Embryonic facial prominence (tissue), 1 donor: Measurements from ENCODE around the gene SEH1L.
"Not testable (repeated sequence)": the region's sequence is repeated elsewhere in the genome, so short reads cannot be mapped to it uniquely, and the experiment has no call there.

Experiments used
- DNase-seq: peaks from one replicate; pipeline ENCODE4 v3.0.0-alpha.2; 2016; ENCODE audit errors: extremely low spot score

Gene SEH1L

DNA sequence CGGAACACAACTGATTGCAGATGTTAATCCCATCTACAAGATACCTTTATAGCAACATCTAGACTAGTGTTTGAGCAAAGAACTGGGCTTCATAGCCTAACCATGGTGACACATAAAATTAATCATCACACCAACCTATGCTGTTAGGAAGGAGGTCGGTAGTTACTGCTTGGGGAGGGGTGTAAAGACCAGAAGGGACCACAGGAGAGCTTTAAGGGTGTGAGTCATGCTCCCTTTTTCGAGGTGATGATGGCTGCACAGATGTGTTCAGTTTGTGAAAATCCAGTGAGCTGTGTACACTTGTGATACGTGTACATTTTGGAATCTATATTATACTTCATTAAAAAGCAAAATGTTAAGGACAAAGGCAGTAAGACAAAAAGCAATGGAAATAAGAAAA, 4.6 kb upstream of the SEH1L start:
- DNase-seq = no peak

- DNase-seq = no peak
These were observed 3.1 kb upstream of the SEH1L start for GRCh38 chr18:12944709-12945108.

GRCh38 chr18:12946549-12947284, 1.1 kb upstream of the SEH1L start:
- peak; percentile 42 for DNase-seq

DNA sequence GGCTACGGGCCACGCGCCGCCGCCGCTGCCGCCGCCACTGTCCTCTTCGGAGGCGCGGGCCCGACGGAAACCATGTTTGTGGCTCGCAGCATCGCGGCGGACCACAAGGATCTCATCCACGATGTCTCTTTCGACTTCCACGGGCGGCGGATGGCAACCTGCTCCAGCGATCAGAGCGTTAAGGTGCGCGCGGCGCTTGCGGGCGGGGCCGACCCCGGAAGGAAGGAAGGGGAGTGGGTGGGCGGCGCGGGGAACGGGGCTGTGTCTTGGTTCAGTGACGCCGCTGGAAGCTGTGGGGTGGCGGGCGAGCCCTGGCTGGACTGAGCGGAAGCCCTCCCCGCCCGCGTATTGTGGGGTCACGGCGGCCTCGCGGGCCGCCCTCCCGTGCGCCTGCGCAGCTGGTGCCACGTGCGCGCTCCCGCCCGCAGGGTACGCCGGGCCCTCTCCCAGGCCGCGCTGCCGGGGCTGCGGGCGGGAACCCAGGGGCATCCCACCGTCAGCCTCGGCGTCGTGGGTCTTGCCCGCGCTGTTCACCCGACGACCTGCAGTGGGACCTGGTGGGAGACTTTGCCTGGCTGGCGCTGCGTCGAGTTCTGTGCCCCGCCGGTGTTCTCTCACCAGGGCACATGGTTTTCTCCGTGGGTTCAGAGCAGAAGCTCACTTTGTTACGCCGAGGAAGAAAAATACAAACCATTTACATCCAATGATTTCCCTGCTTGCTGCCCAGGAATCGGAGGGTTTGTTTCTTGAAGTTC, 416 bp downstream of the SEH1L start:
- DNase-seq = peak; percentile 65

GRCh38 chr18:12958478-12958877, 10.7 kb downstream of the SEH1L start:
- DNase-seq = no peak

DNA sequence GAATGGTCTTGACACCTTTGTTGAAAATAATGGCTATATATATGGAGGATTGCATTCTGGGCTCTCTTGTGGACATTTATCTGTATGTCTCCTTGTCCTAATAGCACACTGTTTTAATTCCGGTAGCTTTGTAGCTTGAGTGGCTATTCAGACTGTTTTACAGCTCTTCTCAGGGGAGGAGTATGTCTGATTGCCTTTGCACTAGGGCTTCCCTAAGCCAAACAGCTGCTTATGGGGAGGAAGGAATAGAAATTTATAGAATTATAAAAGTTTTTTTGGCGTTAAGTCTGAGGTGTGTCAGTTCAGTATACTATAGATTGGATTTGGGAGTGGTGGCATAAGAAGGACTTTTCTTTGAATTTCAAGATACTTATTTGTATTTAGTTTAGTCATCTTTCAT, 12.6 kb downstream of the SEH1L start:
- no peak for DNase-seq

GRCh38 chr18:12960853-12961397, 13.1 kb downstream of the SEH1L start:
- no peak for DNase-seq

GRCh38 chr18:12963069-12963468, 15.3 kb downstream of the SEH1L start:
- DNase-seq = no peak

DNA sequence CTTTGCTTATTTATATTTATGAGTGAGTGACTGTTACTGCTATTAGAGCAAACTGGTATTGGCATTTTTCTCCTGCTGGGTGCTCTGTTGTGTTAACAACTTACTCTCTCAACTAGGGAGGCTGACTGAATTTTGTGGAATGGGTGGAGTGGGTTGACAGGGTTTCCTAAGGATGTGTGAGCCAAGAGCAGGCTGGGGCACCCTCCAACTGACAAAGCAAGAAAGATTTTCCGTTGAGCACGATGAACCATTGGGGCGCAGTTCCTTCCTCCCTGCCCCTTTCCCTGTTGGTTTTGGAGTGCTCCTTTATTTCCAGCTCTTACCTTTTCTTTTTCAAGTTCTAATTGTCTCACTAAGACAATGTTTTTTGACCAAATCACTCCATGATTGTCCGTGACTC, 20.3 kb downstream of the SEH1L start:
- no peak for DNase-seq

DNA sequence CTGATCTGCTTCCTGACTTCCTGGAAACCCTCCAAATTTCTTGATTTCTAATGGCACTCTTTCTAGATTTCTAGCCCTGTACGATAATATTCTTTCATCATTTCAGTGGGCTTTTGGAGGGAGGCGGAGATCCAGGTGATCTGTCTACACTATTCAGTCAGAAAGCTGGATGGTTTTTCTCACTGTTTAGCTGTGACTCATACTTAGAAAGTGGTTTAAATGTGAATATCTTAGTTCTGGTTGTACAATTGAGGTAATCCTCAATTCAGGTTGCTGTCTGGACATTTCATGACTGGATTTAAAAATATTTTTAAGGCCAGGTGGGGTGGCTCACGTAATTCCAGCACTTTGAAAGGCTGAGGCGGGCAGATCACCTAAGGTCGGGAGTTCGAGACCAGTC, 20.8 kb downstream of the SEH1L start:
- DNase-seq = no peak

DNA sequence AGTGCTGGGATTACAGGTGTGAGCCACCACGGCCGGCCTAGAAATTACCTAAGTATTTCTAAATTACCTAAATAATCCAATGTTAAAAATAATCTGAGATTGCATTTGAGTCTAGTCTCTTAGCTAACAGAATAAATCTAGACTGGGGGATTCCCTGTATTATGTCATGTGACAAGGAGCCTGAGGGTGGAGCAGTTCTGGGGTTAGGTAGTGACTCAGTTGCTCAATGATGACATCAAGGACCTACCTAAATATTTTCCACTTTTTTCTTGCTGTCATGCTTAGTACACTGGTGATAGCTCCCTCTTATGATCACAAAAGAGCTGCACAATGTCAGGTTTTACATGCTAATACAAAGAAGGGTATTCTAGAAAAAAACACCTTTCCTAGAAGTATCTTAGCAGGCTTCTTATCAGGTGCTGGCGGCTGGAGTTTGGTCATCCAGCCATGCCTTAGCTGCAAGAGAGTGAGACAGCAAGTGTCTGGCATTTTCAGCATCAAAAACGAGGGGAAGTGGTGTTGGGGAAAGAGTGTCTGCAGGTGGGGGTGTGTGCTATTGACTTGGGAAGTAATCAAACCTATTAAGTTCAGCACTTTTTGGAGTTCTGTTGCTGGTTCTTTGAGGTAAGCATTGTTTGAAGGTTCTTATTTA, 25.9 kb downstream of the SEH1L start:
- DNase-seq = no peak

DNA sequence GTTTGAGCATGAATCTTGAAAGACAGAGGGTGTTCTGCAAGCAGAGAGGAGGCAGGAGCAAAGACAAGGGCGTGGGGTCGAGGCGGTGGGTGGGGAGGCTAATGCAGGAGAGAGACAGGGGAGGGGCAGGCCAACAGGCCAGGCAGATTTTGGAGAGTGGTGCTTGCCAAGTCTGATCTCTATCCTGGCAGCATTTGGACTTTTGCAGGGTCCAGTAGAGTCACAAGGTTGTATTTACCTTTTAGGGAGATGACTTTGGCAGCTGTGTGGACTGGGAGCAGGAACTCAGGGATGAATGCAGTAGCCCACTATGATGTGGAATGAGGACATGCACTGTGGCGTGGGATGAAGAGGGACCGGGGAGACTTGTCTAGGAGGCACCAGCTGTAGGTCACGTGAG, 27.7 kb downstream of the SEH1L start:
- no peak for DNase-seq

GRCh38 chr18:12976305-12976704, 28.5 kb downstream of the SEH1L start:
- no peak for DNase-seq

DNA sequence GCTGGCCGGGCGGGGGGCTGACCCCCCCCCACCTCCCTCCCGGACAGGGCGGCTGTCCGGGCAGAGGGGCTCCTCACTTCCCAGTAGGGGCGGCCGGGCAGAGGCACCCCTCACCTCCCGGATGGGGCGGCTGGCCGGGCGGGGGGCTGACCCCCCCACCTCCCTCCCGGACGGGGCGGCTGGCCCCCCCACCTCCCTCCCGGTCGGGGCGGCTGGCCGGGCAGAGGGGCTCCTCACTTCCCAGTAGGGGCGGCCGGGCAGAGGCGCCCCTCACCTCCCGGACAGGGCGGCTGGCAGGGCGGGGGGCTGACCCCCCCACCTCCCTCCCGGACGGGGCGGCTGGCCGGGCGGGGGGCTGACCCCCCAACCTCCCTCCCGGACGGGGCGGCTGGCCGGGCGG, 32.3 kb downstream of the SEH1L start:
- not testable (repeated sequence) for DNase-seq

GRCh38 chr18:12989397-12990122, 41.7 kb downstream of the SEH1L start:
- DNase-seq = no peak

GRCh38 chr18:12990123-12990475, 42.3 kb downstream of the SEH1L start:
- DNase-seq = no peak

DNA sequence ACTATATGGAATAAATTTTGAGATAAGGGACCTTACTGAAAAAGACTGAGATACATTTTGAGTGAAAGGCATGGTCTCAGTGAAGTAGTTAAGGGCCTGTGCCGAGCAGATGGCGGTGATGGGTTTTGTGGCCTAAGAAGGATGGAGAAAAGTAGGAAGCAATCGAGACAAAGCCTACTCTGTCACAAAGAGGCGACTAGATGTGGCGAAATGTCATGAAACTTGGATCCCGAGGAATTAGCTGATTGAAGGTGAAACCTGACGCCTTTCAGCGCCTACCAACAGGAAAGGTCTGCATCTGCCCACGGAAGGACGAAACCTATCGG, 42.8 kb downstream of the SEH1L start:
- DNase-seq = no peak

- DNase-seq = peak; percentile 98
These were observed 43.4 kb downstream of the SEH1L start, which contains the start of gene CEP192 for GRCh38 chr18:12990967-12991820. CEP192 (plus strand) TSS chr18:12991362; CDS start chr18:12999425, 8,063 bp downstream.

GRCh38 chr18:12991821-12992179, 44.0 kb downstream of the SEH1L start:
- no peak for DNase-seq

- no peak for DNase-seq
These were observed 45.6 kb downstream of the SEH1L start for GRCh38 chr18:12993439-12993838.

DNA sequence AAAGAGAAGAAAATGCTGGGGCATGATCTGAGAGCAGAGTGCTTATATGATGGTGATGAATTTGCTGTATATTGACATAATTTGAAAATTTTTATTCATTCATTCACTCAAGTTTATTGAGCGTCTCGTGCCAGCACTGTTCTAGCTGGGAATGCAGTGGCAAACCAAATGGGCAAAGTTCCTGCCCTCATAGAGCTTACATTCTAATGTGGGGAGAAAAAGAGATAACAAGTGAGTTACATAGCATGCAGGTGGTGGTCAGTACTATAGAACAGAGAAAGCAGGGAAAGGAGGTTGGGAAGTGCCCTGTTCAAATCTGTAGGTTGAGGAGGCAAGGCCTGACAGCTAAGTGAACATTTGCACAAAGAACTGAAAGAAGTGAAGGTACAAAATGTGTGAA, 47.6 kb downstream of the SEH1L start:
- no peak for DNase-seq
